HG03469 (cell line): ENCODE data around the gene S100A4.
"Not testable (repeated sequence)": the region's sequence is repeated elsewhere in the genome, so short reads cannot be mapped to it uniquely, and the experiment has no call there.

Experiments
- ATAC-seq: cut with Tn5 transposase; IDR thresholded peaks from one replicate; pipeline ENCODE4 v1.9.1; 2021; ENCODE audit warnings: mild to moderate bottlenecking, moderate library complexity, moderate number of reproducible peaks; ENCODE audit not compliant: unreplicated experiment

S100A4 gene

DNA sequence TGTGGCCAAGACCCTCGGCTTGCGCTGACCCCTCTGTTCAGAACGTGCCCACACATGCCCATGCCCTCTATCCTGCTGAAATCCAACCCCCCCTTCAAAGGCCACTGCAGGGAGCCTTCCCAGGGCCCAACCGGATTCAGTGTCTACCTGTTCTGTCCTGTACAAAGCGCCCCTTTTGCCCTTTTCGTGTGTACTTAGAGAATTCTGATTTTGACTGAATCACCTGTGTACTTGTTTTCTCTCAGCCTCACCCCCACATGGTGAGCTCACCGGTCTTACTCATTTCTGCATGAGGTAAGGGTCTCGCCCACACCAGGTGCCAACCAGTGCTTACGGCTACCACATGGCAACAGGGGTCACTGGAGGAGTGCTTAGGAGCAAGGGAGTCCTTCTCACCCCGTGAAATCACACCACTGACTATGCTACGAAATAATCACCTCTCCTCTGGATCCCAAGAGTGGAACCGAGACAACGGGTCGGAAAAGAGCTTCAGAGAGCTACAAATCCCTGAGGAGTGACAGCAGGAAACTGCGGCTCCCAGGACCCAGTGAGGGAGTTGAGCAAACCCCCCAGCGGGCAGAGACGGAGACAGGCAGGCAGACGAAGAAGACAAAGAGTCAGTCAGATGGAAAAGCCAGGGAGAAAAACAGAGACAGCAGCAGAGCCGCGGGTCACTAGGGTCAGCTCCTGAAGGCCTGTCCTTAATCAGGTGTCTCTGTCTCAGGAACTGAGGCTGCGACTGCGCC is 22.2 kb upstream of the S100A4 start:
- no peak for ATAC-seq

DNA sequence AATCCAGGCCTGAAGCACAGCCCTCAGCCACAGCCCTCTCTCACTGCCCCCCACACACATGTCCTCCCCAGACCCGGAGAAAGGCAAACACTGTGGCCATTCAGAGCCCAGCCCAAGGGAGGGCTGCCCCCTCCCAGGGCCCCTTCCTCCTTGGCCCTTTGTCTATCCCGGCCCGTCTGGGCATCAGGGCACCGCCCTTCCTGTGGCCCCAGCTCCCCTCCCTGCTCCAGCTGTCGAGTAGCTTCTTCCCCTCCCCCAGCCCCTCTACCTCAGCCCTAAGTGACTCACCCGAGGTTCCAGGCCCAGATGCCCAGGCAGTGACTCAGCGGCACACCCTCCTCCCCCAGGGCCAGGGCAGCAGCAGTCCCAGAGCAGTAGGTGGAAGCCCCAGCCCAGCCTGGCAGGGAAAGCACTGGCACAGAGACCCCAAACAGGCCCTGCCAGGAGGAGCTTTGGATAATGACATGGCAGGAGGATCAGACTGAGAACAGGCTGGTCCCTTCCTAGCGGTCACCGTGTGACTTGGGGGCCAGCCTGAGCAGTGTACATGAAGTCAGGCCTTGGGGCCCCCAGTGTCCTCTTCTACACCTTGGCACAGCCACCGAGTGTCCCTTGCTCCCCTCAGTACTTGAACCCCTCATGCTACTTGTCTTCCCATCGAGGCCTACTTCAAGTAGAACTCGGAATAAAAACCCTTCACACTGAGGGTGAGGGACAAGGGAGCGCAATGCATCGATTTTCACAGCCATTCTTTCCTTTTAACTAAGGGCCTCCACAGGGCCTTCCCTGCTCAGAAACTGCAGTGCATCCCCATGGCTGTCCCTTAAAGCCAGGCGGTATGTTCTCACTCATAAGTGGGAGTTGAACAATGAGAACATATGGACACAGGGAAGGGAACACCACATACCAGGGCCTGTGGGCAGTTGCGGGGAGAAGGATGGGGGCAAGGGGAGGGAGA is 21.1 kb upstream of the S100A4 start:
- no peak for ATAC-seq

DNA sequence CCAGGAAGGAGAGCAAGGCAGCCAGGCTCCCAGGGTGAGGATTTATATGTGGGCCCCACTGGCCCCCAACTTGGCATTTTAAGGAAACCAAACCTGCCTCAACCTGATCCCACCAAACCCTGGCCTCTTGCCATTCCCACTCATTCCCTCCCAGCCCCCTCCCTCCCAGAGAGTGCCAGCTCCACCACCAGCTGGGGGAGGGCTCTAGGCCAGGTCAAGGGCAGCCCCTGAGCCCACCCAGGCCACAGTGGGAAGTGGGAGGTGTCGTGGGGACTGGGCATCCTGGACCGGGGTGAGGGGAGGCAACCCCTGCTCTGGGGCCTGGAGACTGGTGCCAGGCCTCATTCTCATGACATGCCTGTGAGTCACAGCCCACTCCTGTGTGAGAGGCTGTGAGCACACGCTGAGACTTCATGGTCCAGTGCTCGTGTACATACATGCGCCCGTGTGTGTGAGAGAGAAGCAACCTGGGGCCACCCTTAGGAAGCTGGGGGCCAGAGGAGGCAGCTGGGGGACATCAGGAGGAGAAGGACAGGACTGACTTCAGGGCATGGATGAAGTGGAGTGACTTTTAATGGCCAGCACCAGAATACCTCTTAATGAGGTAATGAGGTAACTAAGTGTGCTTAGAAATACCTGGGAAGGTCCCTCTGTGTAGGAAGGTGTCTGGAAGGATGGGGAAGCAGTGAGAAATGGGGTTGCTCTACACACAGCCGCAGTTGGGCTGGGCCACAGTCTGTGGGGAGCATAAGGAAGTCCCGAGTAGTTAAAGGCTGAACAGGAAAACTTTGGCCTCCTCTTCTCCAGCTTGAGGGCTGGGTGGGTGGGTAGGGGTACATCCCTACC is 20.1 kb upstream of the S100A4 start, which contains the start of gene S100A2:
Gene S100A2, minus strand, starts transcription at position 316 of the 846 bp plus-strand sequence. CDS start 1,967 bp downstream, outside the sequence.
- ATAC-seq = no peak

DNA sequence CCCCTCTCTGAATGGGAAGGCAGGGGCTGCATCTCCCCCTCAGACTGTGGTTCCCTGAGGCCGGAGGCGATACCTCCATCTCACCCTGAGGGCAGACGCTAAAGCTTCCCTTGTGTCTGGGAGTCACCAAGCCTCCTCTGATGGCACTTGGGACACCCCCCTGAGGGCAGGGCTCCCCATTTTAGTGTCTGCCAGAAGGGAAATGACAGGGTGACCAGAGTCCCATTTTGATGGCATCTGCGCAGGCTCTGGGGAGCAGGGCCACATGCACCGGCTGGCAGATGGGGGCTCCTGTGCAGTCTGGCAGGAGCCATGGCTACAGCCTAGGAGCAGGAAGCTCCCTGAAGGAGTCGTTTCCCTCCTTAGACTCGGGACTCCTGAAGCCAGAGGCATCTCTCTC is 18.4 kb upstream of the S100A4 start:
- no peak for ATAC-seq

DNA sequence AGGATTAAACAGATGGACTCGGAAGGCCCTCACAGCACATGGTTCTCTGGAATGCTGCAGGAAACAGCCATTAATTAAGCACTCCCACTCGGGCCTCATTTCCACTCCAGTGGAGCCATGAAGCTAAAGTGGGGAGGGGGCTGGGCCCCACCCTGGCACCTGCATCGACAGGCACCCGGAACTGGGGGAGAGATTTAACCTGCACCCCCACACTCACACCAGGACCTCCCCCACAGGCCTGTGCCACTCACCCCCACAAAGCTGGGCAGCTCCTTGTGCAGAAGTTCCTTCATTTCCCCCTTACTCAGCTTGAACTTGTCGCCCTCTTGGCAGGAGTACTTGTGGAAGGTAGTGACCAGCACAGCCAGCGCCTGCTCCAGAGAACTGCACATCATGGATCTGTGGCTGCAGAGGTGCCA is 17.9 kb upstream of the S100A4 start:
- ATAC-seq = no peak

DNA sequence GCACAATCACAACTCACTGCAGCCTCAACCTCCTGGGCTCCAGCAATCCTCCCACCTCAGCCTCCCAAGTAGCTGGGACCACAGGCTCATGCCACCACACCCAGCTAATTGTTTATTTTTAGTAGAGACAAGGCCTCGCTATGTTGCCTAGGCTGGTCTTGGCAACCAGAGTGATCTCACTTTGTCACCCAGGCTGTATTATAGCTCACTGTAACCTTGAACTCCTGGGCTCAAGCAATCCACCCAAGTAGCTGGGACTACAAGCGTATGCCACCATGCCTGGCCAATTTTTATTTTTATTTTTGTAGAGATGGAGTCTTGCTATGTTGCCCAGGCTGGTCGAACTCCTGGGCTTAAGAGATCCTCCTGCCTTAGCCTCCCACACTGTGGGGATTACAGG is 16.4 kb upstream of the S100A4 start:
- not testable (repeated sequence) for ATAC-seq

- ATAC-seq = no peak
Measured at GRCh38 chr1:153561466-153561985, 15.9 kb upstream of the S100A4 start.

GRCh38 chr1:153560771-153561465 is 15.3 kb upstream of the S100A4 start:
- ATAC-seq = no peak

- ATAC-seq = no peak
Measured at GRCh38 chr1:153560241-153560640, 14.6 kb upstream of the S100A4 start.

- ATAC-seq = no peak
Measured at GRCh38 chr1:153557877-153558276, 12.3 kb upstream of the S100A4 start.

GRCh38 chr1:153556348-153556747 is 10.7 kb upstream of the S100A4 start:
- no peak for ATAC-seq

- ATAC-seq = no peak
Measured at GRCh38 chr1:153553830-153554541, 8.4 kb upstream of the S100A4 start.

GRCh38 chr1:153553096-153553495 is 7.5 kb upstream of the S100A4 start:
- no peak for ATAC-seq

- no peak for ATAC-seq
Measured at GRCh38 chr1:153552335-153552734, 6.7 kb upstream of the S100A4 start.

DNA sequence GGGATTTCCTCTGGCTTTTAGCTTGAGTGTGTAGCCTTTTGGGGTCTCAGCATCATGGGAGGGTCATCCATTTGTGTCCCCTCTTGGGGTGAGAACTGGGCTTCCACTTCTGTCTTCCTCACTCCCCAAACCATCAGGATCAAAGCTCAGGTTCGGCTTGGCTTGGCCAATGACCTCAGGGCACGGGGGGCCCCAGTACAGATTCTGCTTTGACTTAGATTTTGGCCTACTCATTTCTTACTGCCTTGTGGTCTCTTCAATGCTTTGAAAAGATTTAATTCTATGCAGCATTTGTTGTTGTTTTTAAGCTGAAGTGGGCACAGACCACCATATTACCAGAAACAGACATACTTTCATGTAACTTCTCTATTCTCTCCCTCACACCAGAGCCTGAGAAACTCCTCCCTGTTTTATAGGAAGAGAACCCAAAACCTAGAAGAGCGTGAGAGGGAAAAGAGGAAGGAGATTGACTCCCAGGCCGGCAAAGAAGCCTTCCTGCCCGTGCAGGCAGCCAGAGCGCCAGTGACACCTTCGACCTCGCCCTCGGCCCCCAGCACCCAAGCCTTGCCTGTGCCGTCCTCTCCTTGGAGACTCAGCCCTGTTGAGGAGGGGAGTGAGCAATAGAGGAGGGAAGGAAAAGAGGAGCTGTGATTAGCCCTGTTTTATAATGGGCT is 5.4 kb upstream of the S100A4 start:
- ATAC-seq = no peak

GRCh38 chr1:153550398-153550758 is 4.8 kb upstream of the S100A4 start:
- no peak for ATAC-seq

DNA sequence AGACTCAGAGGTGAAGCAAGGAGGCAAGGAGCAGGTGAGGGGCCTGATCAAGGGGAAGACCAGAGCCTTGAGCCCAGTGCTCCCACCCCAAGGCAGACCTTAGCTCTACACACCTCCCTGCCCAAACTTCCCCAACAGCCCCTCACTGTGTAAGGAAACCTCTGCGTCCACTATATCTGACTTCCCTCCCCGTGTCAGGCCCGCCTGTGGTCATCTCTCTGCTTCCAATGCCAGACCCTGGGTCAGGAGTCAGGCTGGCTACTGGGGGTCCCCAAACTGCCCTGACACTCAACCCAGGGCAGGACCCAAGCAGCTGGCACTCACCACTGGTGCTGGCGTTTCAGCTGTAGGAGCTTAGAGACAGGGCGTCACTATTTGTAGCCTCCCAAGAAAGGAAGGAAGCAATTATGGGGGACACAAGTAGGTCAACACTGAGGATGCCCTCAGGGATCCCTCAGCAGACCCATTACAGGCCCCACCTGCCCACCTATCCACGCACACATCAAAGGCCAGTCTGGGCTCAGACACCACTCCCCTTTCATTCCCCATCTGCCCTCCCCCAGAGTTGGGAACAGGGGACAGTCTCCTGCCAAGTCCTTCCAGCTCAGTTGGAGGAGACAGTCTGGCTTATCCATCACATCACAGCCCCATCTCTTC is 4.3 kb upstream of the S100A4 start:
- no peak for ATAC-seq
